GM12878 (cell line): ENCODE measurements around the gene DMD.

Experiments used
- BHLHE40 ChIP-seq, 2 experiments: fragments of 450-650 bp in 1 of 2; IDR thresholded peaks; 2 replicates each; pipeline ENCODE4 v1.6.1; 2011 to 2017; ENCODE audit warnings: low read depth in 2 of 2, borderline replicate concordance in 1 of 2, improper control_type of control experiment in 1 of 2, low read length in 1 of 2, mild to moderate bottlenecking in 1 of 2
- CHD2 ChIP-seq: IDR thresholded peaks from 2 replicates; pipeline ENCODE4 v1.6.1; 2011; ENCODE audit warnings: low read depth, low read length, improper control_type of control experiment, borderline replicate concordance
- EZH2 ChIP-seq: IDR thresholded peaks from 2 replicates; pipeline ENCODE4 v1.6.1; 2012; ENCODE audit warnings: low read depth, mild to moderate bottlenecking, control low read depth, inconsistent platforms, low read length, borderline replicate concordance; ENCODE audit not compliant: control insufficient read depth
- FOXM1 ChIP-seq: IDR thresholded peaks from 2 replicates; pipeline ENCODE4 v1.6.1; 2012; ENCODE audit warnings: low read depth, mild to moderate bottlenecking, inconsistent platforms, low read length, moderate library complexity
- MXI1 ChIP-seq: fragments of 150-350 bp; IDR thresholded peaks from 2 replicates; pipeline ENCODE4 v1.6.1; 2011; ENCODE audit warnings: low read depth, mild to moderate bottlenecking, inconsistent platforms, low read length, improper control_type of control experiment
- MYB ChIP-seq: fragments of 150-350 bp; IDR thresholded peaks from 2 replicates; pipeline ENCODE4 v1.6.1; 2014; ENCODE audit warnings: mild to moderate bottlenecking, low read depth, low read length, borderline replicate concordance
- NFXL1 ChIP-seq: fragments of 450-650 bp; IDR thresholded peaks from 2 replicates; pipeline ENCODE4 v1.6.1; 2017; ENCODE audit warnings: antibody characterized with exemption, mild to moderate bottlenecking, borderline replicate concordance
- NRF1 ChIP-seq: conservative IDR thresholded peaks from 2 replicates; pipeline ENCODE4 v1.6.1; 2011; ENCODE audit warnings: mild to moderate bottlenecking, low read depth, low read length, improper control_type of control experiment
- POLR2A ChIP-seq: IDR thresholded peaks from 2 replicates; pipeline ENCODE4 v1.6.1; 2011; ENCODE audit warnings: low read depth, mild to moderate bottlenecking, low read length
- SIN3A ChIP-seq: IDR thresholded peaks from 2 replicates; pipeline ENCODE4 v1.6.1; 2012; ENCODE audit warnings: low read depth, low read length, improper control_type of control experiment
- TF ChIP-seq, protein P1 (sequence below), 3 experiments: IDR thresholded peaks in 2 of 3; conservative IDR thresholded peaks in 1 of 3; 2 replicates each; pipeline ENCODE4 v1.5.1; 2011; ENCODE audit warnings: low read depth in 3 of 3, low read length in 3 of 3, mild to moderate bottlenecking in 3 of 3, control low read depth in 2 of 3, moderate library complexity in 2 of 3, inconsistent platforms in 1 of 3, mixed read lengths in 1 of 3; ENCODE audit not compliant: control insufficient read depth in 2 of 3, insufficient read depth in 1 of 3; ENCODE audit errors: extremely low read depth in 1 of 3
- TF ChIP-seq, protein P2 (sequence below): fragments of 450-650 bp; IDR thresholded peaks from 2 replicates; pipeline ENCODE4 v1.6.1; 2017; ENCODE audit warnings: low read depth, mild to moderate bottlenecking, moderate library complexity
- TF ChIP-seq, protein P3 (sequence below): fragments of 150-350 bp; IDR thresholded peaks from 2 replicates; pipeline ENCODE4 v1.6.1; 2016; ENCODE audit warnings: low read depth, low read length
- TF ChIP-seq, protein P4 (sequence below): IDR thresholded peaks from 2 replicates; pipeline ENCODE4 v1.6.1; 2011; ENCODE audit warnings: low read depth, mild to moderate bottlenecking, low read length, moderate library complexity, borderline replicate concordance; ENCODE audit errors: extremely low read depth

DNA sequence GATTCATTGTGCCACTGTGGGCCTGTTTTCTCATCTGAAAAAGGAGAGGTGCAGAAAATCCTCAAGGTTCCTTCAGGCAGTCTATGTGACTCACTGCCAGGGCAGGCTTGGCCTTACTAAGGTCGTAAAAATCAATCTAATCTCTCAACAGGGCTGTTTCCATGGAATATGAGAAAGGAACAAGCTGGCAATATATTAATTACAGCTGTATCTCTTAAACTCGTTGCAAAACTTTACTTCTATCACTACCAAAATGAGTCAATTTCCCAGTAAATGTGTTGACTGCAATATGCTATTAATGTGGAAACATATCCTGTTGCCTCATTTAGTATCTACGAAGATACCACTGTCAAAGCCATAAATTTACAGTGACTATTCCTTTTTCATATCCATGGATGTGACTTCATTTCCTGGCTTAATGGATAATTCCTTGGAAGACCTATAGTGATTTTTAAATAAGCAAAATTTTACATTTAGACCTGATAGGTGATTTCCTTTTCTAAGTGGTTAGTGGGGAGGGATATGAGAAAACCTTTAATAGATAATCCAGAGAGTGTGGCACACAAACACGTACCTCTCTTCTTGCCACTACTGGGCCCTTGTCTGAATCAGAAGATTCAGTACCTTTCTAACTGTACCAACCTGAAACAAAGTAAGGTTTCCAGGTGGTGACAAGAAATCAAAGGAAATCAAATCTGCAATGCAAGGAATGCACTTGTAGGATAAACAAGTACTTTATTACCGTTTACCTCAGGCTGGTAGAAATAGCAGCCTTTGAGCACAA is 2012.1 kb downstream of the DMD start:
- TF ChIP-seq, protein P1, sequence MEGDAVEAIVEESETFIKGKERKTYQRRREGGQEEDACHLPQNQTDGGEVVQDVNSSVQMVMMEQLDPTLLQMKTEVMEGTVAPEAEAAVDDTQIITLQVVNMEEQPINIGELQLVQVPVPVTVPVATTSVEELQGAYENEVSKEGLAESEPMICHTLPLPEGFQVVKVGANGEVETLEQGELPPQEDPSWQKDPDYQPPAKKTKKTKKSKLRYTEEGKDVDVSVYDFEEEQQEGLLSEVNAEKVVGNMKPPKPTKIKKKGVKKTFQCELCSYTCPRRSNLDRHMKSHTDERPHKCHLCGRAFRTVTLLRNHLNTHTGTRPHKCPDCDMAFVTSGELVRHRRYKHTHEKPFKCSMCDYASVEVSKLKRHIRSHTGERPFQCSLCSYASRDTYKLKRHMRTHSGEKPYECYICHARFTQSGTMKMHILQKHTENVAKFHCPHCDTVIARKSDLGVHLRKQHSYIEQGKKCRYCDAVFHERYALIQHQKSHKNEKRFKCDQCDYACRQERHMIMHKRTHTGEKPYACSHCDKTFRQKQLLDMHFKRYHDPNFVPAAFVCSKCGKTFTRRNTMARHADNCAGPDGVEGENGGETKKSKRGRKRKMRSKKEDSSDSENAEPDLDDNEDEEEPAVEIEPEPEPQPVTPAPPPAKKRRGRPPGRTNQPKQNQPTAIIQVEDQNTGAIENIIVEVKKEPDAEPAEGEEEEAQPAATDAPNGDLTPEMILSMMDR (IDR thresholded peaks at IDR 0.05 in 2 of 3, conservative IDR thresholded peaks at IDR 0.05 in 1 of 3; ENCODE audit: control insufficient read depth in 2 of 3, extremely low read depth in 1 of 3, insufficient read depth in 1 of 3, low read depth in 3 of 3, low read length in 3 of 3) = no peak
- TF ChIP-seq MYB (no peak), POLR2A (no peak), EZH2 (no peak), NFXL1 (no peak), SIN3A (no peak), FOXM1 (no peak), CHD2 (no peak), BHLHE40 (IDR thresholded peaks at IDR 0.05; ENCODE audit: borderline replicate concordance in 1 of 2, low read depth in 2 of 2, low read length in 1 of 2) (no peak), MXI1 (no peak), NRF1 (no peak)
- TF ChIP-seq, protein P2, sequence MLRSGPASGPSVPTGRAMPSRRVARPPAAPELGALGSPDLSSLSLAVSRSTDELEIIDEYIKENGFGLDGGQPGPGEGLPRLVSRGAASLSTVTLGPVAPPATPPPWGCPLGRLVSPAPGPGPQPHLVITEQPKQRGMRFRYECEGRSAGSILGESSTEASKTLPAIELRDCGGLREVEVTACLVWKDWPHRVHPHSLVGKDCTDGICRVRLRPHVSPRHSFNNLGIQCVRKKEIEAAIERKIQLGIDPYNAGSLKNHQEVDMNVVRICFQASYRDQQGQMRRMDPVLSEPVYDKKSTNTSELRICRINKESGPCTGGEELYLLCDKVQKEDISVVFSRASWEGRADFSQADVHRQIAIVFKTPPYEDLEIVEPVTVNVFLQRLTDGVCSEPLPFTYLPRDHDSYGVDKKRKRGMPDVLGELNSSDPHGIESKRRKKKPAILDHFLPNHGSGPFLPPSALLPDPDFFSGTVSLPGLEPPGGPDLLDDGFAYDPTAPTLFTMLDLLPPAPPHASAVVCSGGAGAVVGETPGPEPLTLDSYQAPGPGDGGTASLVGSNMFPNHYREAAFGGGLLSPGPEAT = no peak
- TF ChIP-seq, protein P3, sequence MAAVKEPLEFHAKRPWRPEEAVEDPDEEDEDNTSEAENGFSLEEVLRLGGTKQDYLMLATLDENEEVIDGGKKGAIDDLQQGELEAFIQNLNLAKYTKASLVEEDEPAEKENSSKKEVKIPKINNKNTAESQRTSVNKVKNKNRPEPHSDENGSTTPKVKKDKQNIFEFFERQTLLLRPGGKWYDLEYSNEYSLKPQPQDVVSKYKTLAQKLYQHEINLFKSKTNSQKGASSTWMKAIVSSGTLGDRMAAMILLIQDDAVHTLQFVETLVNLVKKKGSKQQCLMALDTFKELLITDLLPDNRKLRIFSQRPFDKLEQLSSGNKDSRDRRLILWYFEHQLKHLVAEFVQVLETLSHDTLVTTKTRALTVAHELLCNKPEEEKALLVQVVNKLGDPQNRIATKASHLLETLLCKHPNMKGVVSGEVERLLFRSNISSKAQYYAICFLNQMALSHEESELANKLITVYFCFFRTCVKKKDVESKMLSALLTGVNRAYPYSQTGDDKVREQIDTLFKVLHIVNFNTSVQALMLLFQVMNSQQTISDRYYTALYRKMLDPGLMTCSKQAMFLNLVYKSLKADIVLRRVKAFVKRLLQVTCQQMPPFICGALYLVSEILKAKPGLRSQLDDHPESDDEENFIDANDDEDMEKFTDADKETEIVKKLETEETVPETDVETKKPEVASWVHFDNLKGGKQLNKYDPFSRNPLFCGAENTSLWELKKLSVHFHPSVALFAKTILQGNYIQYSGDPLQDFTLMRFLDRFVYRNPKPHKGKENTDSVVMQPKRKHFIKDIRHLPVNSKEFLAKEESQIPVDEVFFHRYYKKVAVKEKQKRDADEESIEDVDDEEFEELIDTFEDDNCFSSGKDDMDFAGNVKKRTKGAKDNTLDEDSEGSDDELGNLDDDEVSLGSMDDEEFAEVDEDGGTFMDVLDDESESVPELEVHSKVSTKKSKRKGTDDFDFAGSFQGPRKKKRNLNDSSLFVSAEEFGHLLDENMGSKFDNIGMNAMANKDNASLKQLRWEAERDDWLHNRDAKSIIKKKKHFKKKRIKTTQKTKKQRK = no peak
- TF ChIP-seq, protein P4, sequence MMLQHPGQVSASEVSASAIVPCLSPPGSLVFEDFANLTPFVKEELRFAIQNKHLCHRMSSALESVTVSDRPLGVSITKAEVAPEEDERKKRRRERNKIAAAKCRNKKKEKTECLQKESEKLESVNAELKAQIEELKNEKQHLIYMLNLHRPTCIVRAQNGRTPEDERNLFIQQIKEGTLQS = no peak
